HepG2 (cell line): ENCODE data around the gene HEBP1. TPM values are rescaled to one million over a fixed set of nuclear protein-coding genes. Genes with fewer than 3 reads are reported as not detected.

Source experiments
- DMAP1 ChIP-seq: IDR thresholded peaks from 2 replicates; pipeline ENCODE4 v1.6.1; 2016
- ELF1 ChIP-seq: sonication (generic); formaldehyde crosslinking; IDR thresholded peaks from 2 replicates; pipeline ENCODE4 v1.4.0; 2020; ENCODE audit warnings: missing genetic modification reagents
- FLYWCH1 ChIP-seq: sonication (generic); formaldehyde crosslinking; IDR thresholded peaks from 2 replicates; pipeline ENCODE4 v1.8.1; 2023; ENCODE audit warnings: mild to moderate bottlenecking, missing genetic modification reagents
- GABPB1 ChIP-seq: IDR thresholded peaks from 2 replicates; pipeline ENCODE4 v1.6.1; 2016; ENCODE audit warnings: mild to moderate bottlenecking, missing genetic modification reagents, moderate library complexity, missing compliant biosample characterization
- HIVEP1 ChIP-seq: sonication (generic); formaldehyde crosslinking; IDR thresholded peaks from 2 replicates; pipeline ENCODE4 v1.4.0; 2020; ENCODE audit warnings: mild to moderate bottlenecking, missing genetic modification reagents
- HNRNPK ChIP-seq: fragments of 200-400 bp; formaldehyde crosslinking; IDR thresholded peaks from 2 replicates; pipeline ENCODE4 v1.6.1; 2018; ENCODE audit warnings: low read length, low read depth, moderate library complexity, mild to moderate bottlenecking; ENCODE audit not compliant: poor library complexity, severe bottlenecking
- IKZF4 ChIP-seq: sonication (generic); formaldehyde crosslinking; IDR thresholded peaks from 2 replicates; pipeline ENCODE4 v1.5.1; 2020; ENCODE audit warnings: borderline replicate concordance, mild to moderate bottlenecking, low read depth, missing genetic modification reagents; ENCODE audit errors: not compliant biosample characterization
- KDM4B ChIP-seq: sonication (generic); formaldehyde crosslinking; IDR thresholded peaks from 2 replicates; pipeline ENCODE4 v1.4.0; 2020; ENCODE audit warnings: missing genetic modification reagents
- MYC ChIP-seq: sonication (generic); formaldehyde crosslinking; IDR thresholded peaks from 2 replicates; pipeline ENCODE4 v1.9.0; 2021; ENCODE audit warnings: missing genetic modification reagents, borderline replicate concordance
- PHF8 ChIP-seq: sonication (generic); formaldehyde crosslinking; IDR thresholded peaks from 2 replicates; pipeline ENCODE4 v1.5.0; 2020; ENCODE audit warnings: missing genetic modification reagents
- POLR2A ChIP-seq, 2 experiments: IDR thresholded peaks; 2 replicates each; pipeline ENCODE4 v1.6.1; 2011; ENCODE audit warnings: low read depth in 2 of 2, low read length in 2 of 2, mild to moderate bottlenecking in 1 of 2, moderate library complexity in 1 of 2; ENCODE audit not compliant: insufficient read depth in 1 of 2
- POLR2G ChIP-seq: fragments of 200-400 bp; formaldehyde crosslinking; IDR thresholded peaks from 2 replicates; pipeline ENCODE4 v1.6.1; 2018; ENCODE audit warnings: mild to moderate bottlenecking, low read depth, low read length, moderate library complexity
- TCF7L2 ChIP-seq: IDR thresholded peaks from 2 replicates; pipeline ENCODE4 v1.6.1; 2011; ENCODE audit warnings: mild to moderate bottlenecking, low read depth, low read length, moderate library complexity
- TSC22D2 ChIP-seq: sonication (generic); formaldehyde crosslinking; IDR thresholded peaks from 2 replicates; pipeline ENCODE4 v1.5.1; 2020; ENCODE audit warnings: missing genetic modification reagents, mild to moderate bottlenecking, borderline replicate concordance
- ZBTB8A ChIP-seq: sonication (generic); formaldehyde crosslinking; IDR thresholded peaks from 2 replicates; pipeline ENCODE4 v1.4.0; 2020; ENCODE audit warnings: mild to moderate bottlenecking, low read depth, missing genetic modification reagents, borderline replicate concordance
- ZNF230 ChIP-seq: sonication (generic); formaldehyde crosslinking; IDR thresholded peaks from 2 replicates; pipeline ENCODE4 v1.4.0; 2020; ENCODE audit warnings: mild to moderate bottlenecking, missing genetic modification reagents
- ZNF333 ChIP-seq: sonication (generic); formaldehyde crosslinking; IDR thresholded peaks from 2 replicates; pipeline ENCODE4 v1.4.0; 2020; ENCODE audit warnings: mild to moderate bottlenecking, missing genetic modification reagents, borderline replicate concordance
- ZNF891 ChIP-seq: sonication (generic); formaldehyde crosslinking; IDR thresholded peaks from 2 replicates; pipeline ENCODE4 v1.5.0; 2020; ENCODE audit warnings: mild to moderate bottlenecking, missing genetic modification reagents
- polyA plus RNA-seq, 8 experiments: library from polyadenylated mRNA; depleted of rRNA in 3 of 8; stranded (reverse) in 7 of 8; unstranded in 1 of 8; fragments of >200 nt; fragmentation: Illumina TruSeq in 4 of 8; extraction: Trizol in 4 of 8; gene quantifications; 2 replicates each; pipeline versions ENCODE4 v1.2.1 to v1.2.3, GENCODE V29; 2011 to 2016; ENCODE audit warnings: low read depth in 4 of 8, missing spikeins in 1 of 8, mixed read lengths in 1 of 8; ENCODE audit not compliant: insufficient read depth in 1 of 8
- total RNA-seq, 5 experiments: library from RNA; depleted of rRNA; stranded (reverse); fragments of >200 nt; fragmentation: Illumina TruSeq; extraction: Trizol; gene quantifications; 2 replicates each; pipeline ENCODE4 v1.2.3, GENCODE V29; 2016; ENCODE audit warnings: low read depth in 1 of 5
- TF ChIP-seq, protein P1 (sequence below): sonication (generic); formaldehyde crosslinking; IDR thresholded peaks from 2 replicates; pipeline ENCODE4 v1.5.1; 2020; ENCODE audit warnings: mild to moderate bottlenecking, missing genetic modification reagents, moderate library complexity
- TF ChIP-seq, protein P2 (sequence below): IDR thresholded peaks from 2 replicates; pipeline ENCODE4 v1.6.1; 2016; ENCODE audit warnings: missing compliant biosample characterization, missing genetic modification reagents, borderline replicate concordance
- TF ChIP-seq, protein P3 (sequence below): sonication (generic); formaldehyde crosslinking; IDR thresholded peaks from 2 replicates; pipeline ENCODE4 v1.4.0; 2020; ENCODE audit warnings: missing genetic modification reagents
- TF ChIP-seq, protein P4 (sequence below): sonication (generic); formaldehyde crosslinking; IDR thresholded peaks from 2 replicates; pipeline ENCODE4 v1.5.0; 2020; ENCODE audit warnings: missing genetic modification reagents

HEBP1 gene
- total and polyA plus RNA-seq, 2 of the 13 experiments (the other 11 are each of a cell fraction or from before 2014, with no cell fraction given): 7.8 to 9.4 TPM

DNA sequence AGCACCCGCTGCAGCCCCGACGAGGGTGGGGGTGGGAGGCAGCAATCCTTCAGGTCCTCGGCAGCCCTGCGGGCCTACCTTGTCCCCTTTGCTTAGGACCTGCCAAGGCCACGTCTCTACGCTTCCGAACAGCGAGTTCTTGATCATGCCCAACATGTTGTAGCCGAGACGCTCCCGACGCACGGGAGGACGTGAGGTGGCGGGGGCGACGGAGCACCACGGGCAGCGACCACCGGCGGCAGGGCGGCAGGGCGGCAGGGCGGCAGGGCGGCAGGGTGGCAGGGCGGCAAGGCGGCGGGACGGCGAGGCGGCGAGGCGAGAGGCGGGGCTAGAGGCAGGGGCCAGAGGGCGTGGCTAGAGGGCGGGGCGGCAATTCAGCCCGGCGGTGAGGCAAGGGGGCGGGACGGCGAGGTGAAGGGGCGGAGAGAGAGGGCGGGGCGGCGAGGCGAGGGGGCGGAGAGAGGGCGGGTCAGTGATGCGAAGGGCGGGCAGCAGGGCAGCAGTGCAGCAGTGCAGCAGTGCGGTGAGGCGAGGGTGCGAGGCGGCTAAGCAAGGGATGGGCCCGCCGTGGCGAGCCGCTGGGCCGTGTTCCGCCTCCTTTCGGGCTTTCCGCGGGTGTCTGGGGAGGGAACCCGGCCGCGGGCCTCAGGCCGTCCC is at the start of gene HEBP1 (continued):
- TF ChIP-seq, protein P1, sequence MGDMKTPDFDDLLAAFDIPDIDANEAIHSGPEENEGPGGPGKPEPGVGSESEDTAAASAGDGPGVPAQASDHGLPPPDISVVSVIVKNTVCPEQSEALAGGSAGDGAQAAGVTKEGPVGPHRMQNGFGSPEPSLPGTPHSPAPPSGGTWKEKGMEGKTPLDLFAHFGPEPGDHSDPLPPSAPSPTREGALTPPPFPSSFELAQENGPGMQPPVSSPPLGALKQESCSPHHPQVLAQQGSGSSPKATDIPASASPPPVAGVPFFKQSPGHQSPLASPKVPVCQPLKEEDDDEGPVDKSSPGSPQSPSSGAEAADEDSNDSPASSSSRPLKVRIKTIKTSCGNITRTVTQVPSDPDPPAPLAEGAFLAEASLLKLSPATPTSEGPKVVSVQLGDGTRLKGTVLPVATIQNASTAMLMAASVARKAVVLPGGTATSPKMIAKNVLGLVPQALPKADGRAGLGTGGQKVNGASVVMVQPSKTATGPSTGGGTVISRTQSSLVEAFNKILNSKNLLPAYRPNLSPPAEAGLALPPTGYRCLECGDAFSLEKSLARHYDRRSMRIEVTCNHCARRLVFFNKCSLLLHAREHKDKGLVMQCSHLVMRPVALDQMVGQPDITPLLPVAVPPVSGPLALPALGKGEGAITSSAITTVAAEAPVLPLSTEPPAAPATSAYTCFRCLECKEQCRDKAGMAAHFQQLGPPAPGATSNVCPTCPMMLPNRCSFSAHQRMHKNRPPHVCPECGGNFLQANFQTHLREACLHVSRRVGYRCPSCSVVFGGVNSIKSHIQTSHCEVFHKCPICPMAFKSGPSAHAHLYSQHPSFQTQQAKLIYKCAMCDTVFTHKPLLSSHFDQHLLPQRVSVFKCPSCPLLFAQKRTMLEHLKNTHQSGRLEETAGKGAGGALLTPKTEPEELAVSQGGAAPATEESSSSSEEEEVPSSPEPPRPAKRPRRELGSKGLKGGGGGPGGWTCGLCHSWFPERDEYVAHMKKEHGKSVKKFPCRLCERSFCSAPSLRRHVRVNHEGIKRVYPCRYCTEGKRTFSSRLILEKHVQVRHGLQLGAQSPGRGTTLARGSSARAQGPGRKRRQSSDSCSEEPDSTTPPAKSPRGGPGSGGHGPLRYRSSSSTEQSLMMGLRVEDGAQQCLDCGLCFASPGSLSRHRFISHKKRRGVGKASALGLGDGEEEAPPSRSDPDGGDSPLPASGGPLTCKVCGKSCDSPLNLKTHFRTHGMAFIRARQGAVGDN (CRISPR knock-in tag): peak; percentile 80
- TF ChIP-seq ELF1 (CRISPR knock-in tag): no peak
- no peak for TF ChIP-seq ZNF333
- TF ChIP-seq GABPB1 (CRISPR knock-in tag): peak; percentile 47; the same call in 1 of the 2 replicates
- TF ChIP-seq TSC22D2: no peak
- TF ChIP-seq ZNF891 (CRISPR knock-in tag): peak; percentile 13; the same call in 1 of the 2 replicates
- TF ChIP-seq ZBTB8A (CRISPR knock-in tag): 0 out of 2 replicates have a peak, but pooled peaks have one; percentile 12
- TF ChIP-seq, protein P2, sequence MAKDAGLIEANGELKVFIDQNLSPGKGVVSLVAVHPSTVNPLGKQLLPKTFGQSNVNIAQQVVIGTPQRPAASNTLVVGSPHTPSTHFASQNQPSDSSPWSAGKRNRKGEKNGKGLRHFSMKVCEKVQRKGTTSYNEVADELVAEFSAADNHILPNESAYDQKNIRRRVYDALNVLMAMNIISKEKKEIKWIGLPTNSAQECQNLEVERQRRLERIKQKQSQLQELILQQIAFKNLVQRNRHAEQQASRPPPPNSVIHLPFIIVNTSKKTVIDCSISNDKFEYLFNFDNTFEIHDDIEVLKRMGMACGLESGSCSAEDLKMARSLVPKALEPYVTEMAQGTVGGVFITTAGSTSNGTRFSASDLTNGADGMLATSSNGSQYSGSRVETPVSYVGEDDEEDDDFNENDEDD (CRISPR knock-in tag): peak; percentile 38; the same call in 1 of the 2 replicates
- peak; percentile 41 for TF ChIP-seq HNRNPK
- TF ChIP-seq IKZF4 (CRISPR knock-in tag): peak; percentile 79
- no peak for TF ChIP-seq FLYWCH1 (CRISPR knock-in tag)
- TF ChIP-seq ZNF230 (CRISPR knock-in tag): no peak
- 0 out of 2 replicates have a peak, but pooled peaks have one; percentile 54 for TF ChIP-seq HIVEP1
- 0 out of 2 replicates have a peak, but pooled peaks have one; percentile 41 for TF ChIP-seq KDM4B (CRISPR knock-in tag)
- peak; percentile 61 to 93 for TF ChIP-seq POLR2A (IDR thresholded peaks at IDR 0.05; ENCODE audit: insufficient read depth in 1 of 2, low read depth in 2 of 2, low read length in 2 of 2)
- TF ChIP-seq POLR2G: peak; percentile 64
- TF ChIP-seq TCF7L2: no peak
- TF ChIP-seq PHF8 (CRISPR knock-in tag): peak; percentile 73
- TF ChIP-seq, protein P3, sequence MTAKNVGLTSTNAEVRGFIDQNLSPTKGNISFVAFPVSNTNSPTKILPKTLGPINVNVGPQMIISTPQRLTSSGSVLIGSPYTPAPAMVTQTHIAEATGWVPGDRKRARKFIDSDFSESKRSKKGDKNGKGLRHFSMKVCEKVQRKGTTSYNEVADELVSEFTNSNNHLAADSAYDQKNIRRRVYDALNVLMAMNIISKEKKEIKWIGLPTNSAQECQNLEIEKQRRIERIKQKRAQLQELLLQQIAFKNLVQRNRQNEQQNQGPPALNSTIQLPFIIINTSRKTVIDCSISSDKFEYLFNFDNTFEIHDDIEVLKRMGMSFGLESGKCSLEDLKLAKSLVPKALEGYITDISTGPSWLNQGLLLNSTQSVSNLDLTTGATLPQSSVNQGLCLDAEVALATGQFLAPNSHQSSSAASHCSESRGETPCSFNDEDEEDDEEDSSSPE (CRISPR knock-in tag): peak; percentile 56
- TF ChIP-seq MYC: peak; percentile 37; the same call in 1 of the 2 replicates
- TF ChIP-seq, protein P4, sequence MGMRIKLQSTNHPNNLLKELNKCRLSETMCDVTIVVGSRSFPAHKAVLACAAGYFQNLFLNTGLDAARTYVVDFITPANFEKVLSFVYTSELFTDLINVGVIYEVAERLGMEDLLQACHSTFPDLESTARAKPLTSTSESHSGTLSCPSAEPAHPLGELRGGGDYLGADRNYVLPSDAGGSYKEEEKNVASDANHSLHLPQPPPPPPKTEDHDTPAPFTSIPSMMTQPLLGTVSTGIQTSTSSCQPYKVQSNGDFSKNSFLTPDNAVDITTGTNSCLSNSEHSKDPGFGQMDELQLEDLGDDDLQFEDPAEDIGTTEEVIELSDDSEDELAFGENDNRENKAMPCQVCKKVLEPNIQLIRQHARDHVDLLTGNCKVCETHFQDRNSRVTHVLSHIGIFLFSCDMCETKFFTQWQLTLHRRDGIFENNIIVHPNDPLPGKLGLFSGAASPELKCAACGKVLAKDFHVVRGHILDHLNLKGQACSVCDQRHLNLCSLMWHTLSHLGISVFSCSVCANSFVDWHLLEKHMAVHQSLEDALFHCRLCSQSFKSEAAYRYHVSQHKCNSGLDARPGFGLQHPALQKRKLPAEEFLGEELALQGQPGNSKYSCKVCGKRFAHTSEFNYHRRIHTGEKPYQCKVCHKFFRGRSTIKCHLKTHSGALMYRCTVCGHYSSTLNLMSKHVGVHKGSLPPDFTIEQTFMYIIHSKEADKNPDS (CRISPR knock-in tag): no peak
- 0 out of 2 replicates have a peak, but pooled peaks have one; percentile 31 for TF ChIP-seq DMAP1
